C4-2B (cell line): ENCODE results near the gene GLTP.

ENCODE experiments used
- ZFX ChIP-seq: fragments of 450-650 bp; IDR thresholded peaks from 2 replicates; pipeline ENCODE4 v1.6.1; 2017
- TF ChIP-seq, protein P1 (sequence below): fragments of 450-650 bp; conservative IDR thresholded peaks from 2 replicates; pipeline ENCODE4 v1.5.1; 2017; ENCODE audit warnings: mild to moderate bottlenecking

GRCh38 chr12:109868182-109869051, 11.9 kb downstream of the GLTP start:
- TF ChIP-seq, protein P1, sequence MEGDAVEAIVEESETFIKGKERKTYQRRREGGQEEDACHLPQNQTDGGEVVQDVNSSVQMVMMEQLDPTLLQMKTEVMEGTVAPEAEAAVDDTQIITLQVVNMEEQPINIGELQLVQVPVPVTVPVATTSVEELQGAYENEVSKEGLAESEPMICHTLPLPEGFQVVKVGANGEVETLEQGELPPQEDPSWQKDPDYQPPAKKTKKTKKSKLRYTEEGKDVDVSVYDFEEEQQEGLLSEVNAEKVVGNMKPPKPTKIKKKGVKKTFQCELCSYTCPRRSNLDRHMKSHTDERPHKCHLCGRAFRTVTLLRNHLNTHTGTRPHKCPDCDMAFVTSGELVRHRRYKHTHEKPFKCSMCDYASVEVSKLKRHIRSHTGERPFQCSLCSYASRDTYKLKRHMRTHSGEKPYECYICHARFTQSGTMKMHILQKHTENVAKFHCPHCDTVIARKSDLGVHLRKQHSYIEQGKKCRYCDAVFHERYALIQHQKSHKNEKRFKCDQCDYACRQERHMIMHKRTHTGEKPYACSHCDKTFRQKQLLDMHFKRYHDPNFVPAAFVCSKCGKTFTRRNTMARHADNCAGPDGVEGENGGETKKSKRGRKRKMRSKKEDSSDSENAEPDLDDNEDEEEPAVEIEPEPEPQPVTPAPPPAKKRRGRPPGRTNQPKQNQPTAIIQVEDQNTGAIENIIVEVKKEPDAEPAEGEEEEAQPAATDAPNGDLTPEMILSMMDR = no peak
- TF ChIP-seq ZFX = no peak
